AG04449 (cell line): Measurements from ENCODE around the gene VLDLR.

ENCODE experiments used
- CTCF ChIA-PET: fragments of 350-600 bp; formaldehyde crosslinking; extraction: SDS; loops from one replicate; lab custom pipeline; 2021; ENCODE audit warnings: antibody characterized with exemption; lab: Yijun Ruan, JAX
- POLR2A ChIA-PET: fragments of 400-600, 350-600 bp; formaldehyde crosslinking; extraction: SDS; loops from one replicate; lab custom pipeline; 2020; ENCODE audit warnings: antibody characterized with exemption, inconsistent platforms; lab: Yijun Ruan, JAX
- DNase-seq: peaks from one replicate; pipeline ENCODE4 v3.0.0-alpha.2; 2010; ENCODE audit warnings: low read depth, low spot score
- H3K4me3 ChIP-seq: 2 replicates; pipeline ENCODE4 v1.5.1; 2011; ENCODE audit warnings: low read depth, mild to moderate bottlenecking, control low read depth, low read length
- CTCF ChIP-seq: IDR thresholded peaks from one replicate; pipeline ENCODE4 v1.5.1; 2011; ENCODE audit warnings: mild to moderate bottlenecking, moderate library complexity, low read length, control low read depth, inconsistent platforms; ENCODE audit not compliant: insufficient read depth; ENCODE audit errors: missing control alignments

The VLDLR gene

GRCh38 chr9:2595973-2596372 lies 25.6 kb upstream of the VLDLR start:
- no peak for DNase-seq
- TF ChIP-seq CTCF: no peak
- H3K4me3 ChIP-seq: no peak overlapping the region
- POLR2A ChIA-PET: no interaction called here
- CTCF ChIA-PET: no interaction called here

- H3K4me3 ChIP-seq: no peak overlapping the region
- ChIA-PET CTCF (no interaction called here), POLR2A (no interaction called here)
- TF ChIP-seq CTCF: no peak
- DNase-seq: no peak
Measured at GRCh38 chr9:2597483-2597882, 24.1 kb upstream of the VLDLR start.

GRCh38 chr9:2599896-2600295 lies 21.7 kb upstream of the VLDLR start:
- no peak for DNase-seq
- TF ChIP-seq CTCF: no peak
- POLR2A ChIA-PET: no interaction called here
- no peak overlapping the region for H3K4me3 ChIP-seq
- CTCF ChIA-PET: no interaction called here

- no peak for TF ChIP-seq CTCF
- POLR2A ChIA-PET: no interaction called here
- CTCF ChIA-PET: no interaction called here
- no peak for DNase-seq
- H3K4me3 ChIP-seq: no peak overlapping the region
Measured at GRCh38 chr9:2600307-2600706, 21.3 kb upstream of the VLDLR start.

GRCh38 chr9:2601785-2602378 lies 19.7 kb upstream of the VLDLR start:
- no peak for DNase-seq
- no peak overlapping the region for H3K4me3 ChIP-seq
- ChIA-PET CTCF (no interaction called here), POLR2A (no interaction called here)
- no peak for TF ChIP-seq CTCF

GRCh38 chr9:2602704-2603116 lies 18.9 kb upstream of the VLDLR start:
- no peak overlapping the region for H3K4me3 ChIP-seq
- DNase-seq: peak; percentile 12
- CTCF ChIA-PET: no interaction called here
- POLR2A ChIA-PET: no interaction called here
- TF ChIP-seq CTCF: no peak
